RCC 7860 (cell line): ENCODE measurements around the gene FAM78B.

Source experiments
- DNase-seq: peaks from one replicate; pipeline ENCODE4 v3.0.0-alpha.2; 2015; ENCODE audit warnings: low spot score
- FAIRE-seq: peaks from 2 replicates; lab custom pipeline; 2012; peaks lifted over from hg19 to GRCh38; lab: Jason Lieb, UNC

The FAM78B gene

DNA sequence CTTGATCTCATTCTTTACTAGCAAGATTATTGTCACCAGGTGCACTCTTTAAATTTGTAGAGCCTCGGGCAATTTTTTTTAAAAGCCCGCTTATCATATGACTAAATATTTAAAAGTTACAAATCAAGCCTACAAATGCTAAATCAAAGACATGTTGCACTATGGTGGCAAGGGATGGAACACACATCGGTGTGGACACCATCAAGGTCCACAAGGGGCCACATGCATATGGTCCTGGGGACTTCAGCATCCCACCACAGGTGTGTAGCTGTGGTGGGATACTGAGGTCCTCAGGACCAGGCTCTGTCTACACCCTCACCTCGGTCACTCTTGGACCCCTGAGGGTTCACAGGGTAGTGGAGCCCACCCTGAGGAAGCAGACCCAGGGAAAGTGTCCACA is 45.8 kb downstream of the FAM78B start:
- FAIRE-seq = no peak

DNA sequence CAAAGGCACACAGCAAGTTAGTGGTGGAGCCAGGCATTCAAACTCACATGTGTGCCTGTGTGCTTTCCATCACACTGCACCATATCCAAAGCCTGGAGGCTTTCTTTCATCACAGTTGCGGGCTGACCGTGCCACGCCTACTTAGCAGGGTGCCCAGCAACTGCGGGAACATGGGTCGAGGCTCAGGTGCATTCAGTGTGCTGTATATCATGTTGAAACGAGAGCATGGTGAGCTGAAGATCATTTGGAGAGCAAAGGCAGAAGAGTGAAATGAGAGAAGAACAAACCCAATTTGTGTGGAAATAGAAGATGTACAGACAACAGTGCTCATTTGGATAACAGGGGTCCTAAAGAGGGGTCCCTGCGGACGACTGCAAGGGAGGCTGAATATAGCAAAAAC is 46.5 kb downstream of the FAM78B start:
- FAIRE-seq (no peak), DNase-seq (no peak)

More for the DNA sequence above, 45.8 kb downstream of the FAM78B start:
- DNase-seq = no peak

DNA sequence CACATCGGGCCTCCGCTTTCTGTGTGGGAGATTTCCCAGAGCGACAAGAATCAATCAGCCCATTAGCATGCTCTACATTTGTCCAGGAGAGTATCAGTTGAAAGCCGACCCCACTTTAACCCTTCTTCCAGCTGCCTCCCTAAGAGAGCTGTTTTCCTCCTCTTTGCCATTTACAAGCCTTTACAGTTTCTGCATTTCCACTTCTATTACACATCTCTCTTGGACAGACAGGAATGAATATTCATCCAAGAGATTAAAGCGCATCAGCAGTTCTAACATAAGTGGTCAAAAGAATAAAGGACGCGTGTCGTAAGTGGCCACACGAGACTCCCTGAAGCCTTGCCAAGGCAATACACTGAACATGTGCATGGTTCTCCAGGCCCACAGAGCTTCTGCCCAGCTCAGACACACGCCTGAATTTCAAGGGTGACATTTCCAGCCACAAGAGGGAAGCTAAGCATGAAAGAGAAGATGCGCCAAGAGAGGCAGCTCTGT is 47.3 kb downstream of the FAM78B start:
- DNase-seq (no peak), FAIRE-seq (no peak)

DNA sequence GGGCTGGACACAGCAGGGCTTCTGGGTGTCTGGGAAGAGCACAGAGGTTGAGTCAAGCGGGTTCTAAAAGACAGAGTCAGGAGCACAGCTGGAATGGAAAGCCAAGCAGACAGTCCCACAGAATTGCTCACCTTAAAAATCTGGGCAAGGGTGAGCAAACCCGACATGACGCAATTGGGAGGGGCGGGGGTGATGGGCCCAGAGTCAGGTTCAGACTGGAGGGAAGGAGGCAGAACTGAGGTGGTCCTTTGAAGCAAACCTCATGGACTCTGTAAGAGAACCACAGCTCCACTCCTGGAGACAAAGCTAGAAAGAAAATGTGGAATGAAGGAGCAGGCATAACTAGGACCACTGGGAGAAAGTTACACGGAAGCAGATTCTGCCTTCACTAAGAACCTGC is 49.0 kb downstream of the FAM78B start:
- FAIRE-seq (no peak), DNase-seq (no peak)

DNA sequence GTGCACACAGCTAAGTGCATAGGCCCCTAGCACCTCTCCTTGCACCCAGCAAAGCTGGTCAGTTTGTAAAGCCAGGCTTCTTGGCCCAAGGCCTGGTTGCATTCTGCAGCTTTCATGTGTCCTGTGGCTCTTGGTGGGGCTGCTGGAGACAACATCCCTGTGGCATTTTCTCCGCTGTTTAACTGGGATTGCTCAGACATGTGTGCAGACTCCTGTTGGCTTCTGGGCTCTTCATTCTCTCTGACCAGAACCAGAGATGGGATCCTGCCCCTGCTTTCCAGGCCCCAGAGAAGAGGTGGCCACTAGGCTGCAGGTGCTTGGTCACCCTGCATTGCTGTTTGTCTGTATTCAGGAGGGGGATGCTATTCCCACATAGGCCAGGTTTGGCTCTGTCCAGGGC is 50.8 kb downstream of the FAM78B start:
- DNase-seq (no peak), FAIRE-seq (no peak)

DNA sequence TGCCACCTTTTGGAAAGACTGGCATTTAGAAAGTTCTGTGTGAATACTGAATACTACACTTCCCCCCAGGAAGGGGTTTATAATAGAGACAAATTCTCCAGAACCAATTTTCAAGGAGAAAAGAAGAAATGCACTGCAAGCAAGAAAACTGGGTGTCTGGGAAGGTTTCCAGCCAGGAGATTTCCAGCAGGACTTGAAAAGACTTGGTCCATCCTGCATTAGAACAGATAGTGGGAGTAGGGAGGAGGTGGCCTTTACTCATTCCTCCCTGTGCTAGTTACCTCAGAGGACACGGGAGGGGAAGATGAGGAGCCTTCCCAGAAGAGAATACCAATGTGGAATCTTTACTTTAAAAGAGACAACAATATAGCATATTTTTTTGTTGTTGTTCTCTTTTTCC is 52.4 kb downstream of the FAM78B start:
- FAIRE-seq = no peak
- DNase-seq = no peak

DNA sequence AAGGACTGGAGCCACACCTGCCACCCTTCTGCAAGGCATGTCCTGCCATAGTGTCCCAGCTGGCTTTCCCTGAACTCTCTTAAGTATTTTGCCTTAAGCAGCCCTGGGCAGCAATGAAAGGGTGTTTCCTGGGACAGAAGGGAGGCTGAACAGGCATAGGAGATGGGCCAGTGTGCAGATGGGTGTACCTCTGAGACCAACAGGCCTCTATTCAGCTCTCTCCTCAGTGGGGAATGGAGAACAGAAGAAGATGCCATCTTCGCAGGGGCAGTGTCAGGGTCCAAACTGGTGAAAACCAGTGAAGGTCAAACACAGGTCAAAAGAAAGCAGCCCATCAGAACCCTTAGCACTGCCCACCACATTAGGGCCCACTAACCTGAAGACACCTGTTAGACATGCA is 53.2 kb downstream of the FAM78B start:
- FAIRE-seq (no peak), DNase-seq (no peak)

DNA sequence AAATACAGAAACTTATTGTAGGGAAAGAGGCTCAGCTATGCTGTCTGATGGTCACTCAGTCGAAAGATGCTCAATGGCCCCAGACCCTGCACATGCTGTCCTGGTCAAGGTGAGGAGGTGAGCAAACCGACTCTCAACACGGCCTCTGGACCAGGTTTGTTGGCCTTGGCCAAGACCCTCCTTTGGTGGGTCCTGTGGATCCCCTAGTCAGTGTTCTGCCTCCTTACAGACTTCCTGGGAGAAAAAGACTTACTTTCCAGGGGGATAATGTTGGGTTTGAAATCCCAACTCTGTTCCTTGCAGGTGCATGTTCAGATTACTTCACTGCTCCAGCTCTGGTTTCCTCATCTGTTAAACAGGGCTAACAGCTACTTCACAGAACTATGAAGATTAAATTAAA is 53.8 kb downstream of the FAM78B start:
- FAIRE-seq (no peak), DNase-seq (no peak)

DNA sequence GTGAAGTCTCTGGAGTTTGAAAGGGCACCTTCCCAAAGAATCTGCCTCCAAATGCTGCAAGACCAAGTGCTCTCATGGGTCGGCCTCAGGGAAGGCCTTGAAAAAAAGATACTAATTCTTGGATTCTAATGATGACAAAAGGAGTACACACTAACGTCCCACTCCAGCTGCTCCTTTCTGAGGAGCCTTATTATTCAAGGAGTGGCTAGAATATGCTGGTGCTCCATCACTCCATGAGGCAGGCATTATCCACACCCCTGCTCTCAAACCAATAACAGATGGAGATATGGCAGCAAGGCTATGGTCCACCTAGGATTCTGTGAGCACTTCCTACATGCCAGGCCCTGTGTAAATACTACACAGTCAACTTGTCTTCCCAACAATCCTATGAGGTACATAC is 54.4 kb downstream of the FAM78B start:
- DNase-seq (no peak), FAIRE-seq (no peak)

DNA sequence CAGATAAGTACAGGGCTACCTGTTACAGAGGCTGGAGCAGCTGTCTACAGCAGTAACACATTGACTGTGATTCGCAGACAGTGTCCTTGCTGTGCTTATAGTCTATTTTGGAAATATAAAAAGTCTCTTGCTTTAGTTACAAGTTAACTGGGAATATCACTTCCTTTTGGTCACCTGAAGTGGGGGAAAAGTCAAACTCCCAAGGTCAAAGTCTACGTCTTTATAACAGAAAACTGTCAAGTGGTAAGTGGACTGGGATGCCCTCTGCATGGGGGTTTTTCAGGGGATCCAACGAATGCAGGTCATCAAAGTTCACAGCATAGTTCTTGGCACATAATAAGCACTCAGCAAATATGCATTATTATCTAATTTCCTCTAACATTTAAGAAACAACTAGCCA is 55.4 kb downstream of the FAM78B start:
- FAIRE-seq (no peak), DNase-seq (no peak)

DNA sequence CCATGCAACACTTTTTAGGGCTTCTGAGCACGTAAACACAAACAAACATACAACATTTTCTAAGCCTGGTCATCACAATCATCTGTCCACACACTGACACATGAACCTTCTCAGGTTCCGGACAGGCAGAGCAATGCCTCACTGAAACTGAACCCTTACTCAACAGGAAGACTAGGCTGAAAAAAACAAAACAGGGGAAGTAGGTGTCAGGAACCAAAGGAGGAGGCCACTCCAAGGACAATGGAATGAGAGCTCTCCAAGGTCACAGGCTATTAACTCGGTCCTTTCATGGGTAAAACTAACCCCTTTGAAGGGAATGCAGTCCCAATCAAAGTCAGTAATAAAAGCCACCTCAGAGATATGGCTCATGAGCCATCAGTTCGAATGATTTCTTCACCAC is 76.6 kb downstream of the FAM78B start:
- FAIRE-seq (no peak), DNase-seq (no peak)

DNA sequence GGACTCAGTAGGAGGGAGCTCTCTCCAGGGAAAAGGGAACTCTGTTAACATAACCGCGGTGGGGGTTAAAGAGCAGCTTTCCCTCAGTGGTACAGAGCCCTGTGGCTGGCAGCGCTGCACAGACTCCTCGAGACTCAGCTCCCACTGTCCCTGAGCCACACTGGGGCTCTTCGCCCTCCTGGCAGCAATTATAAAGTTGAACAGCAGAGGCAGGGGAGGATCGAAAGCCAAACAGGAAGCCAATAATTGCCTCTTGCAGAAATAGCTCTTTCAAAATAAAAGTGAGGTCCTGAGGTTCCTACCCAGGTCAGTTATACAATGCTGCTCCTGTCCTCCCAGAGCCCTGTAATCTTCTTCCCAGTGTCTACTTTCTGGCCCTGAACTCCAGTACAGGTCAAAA is 77.0 kb downstream of the FAM78B start:
- FAIRE-seq (no peak), DNase-seq (no peak)

DNA sequence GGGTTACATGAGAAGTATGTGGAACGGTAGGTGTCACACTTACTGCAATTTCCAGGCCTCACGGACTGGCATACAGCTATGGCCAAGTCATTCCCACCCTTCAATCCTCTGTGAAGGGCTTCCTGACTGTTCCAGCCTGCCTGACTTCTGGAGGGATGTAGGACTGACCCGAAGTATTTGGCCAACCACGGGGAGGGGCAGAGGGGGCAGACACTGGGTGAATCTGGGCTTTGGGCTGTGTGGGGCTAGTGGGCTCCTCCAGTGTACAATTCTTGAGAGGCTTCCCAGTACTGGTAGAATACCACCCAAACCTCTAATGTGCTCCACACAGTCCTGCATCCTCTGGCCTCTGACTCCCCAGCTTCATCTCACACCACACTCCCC is 78.2 kb downstream of the FAM78B start:
- no peak for FAIRE-seq
- no peak for DNase-seq

DNA sequence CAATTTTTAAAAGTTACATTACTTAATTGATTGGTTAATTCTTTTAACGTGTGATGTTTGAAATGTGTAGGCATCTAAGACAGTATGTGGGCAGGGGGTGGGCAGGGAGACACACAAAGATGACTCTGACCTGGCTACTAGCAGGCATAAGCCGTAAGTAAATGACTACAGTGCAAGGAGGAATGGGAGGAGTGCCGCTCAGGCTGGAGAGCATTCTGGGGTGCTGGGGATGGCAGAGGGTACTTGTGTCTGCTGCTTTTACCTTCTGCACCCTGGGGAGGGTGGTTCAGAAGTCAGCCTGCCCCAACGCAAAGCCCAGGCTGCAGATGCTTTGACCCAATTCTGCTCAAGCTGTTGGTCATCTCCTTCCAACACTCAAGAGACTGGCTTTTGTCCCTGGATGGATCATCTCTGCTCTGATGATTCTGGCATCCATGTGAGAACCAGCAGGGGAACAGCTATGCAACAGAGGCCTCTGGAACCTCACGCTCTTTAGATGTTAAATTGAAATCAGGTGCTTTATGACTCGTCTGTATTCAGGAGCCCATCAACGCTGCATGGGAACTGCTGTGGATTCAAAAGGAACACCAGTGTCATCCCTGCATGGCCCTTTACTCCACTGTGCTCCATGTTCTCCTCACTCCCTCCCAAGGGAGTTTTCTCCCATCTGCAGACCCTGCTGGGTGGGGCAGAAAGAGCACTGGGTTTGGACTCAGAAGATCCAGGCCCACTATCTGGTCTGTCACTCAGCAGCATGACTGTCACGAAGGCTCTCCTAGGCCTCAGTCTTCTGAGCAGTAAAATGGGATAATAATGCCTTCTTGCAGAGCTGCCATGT is 78.8 kb downstream of the FAM78B start:
- DNase-seq (no peak), FAIRE-seq (no peak)

DNA sequence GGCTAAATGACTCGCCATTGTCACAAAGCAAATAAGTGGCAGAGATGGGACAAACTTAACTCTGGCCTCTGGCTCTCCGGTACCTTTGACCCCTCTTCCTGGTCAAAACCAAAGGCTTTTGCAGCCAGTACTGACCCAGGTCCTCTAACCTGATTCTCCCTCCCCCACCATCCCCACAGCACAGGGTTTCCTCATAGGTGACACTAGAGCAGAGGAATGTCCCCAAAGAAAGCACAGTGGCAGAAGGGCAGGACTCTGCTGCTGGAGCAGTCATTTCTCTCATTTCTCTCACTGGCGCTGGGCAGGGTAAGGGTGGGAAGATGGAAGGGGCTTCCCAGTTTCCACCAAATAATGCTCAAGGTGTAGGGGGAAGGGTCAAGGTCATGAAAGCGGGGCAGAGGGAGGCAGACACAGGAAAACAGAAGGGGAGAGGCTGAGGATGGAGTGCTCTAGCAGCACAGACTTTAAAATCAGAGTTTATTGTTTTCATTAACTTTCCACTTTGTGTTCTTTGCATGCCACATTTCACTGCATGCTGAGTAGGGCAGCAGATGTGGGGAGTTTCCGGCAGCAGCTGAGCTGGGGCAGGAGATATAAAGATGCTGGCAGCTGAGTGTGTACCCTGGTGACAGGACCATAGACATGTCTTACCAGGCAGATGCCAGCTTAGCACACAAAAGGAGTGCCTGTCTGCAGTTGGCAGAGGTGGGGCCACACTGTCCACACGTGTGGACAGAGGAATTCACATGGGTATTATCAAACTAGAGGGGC is 80.5 kb downstream of the FAM78B start:
- no peak for DNase-seq
- FAIRE-seq = no peak

DNA sequence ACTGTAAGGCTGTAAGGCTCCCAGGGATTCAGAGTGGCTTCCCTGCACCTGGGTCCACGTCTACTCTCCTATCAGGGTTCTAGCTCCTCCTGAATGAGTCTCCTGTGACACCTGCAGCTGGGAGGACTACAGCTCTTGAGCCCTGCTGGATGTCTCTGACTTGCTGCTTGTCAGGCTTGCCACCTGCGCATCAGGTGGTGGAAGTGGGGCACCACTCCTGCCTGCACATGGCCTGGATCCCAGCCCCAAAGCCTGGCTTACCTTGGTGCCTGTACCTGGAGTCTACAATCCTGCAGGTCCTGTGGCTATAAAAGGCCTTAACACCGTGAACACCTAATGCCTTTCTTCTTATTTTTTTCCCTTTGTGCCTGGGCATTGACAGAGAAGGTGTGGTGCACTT is 82.2 kb downstream of the FAM78B start:
- FAIRE-seq = no peak
- DNase-seq = no peak

DNA sequence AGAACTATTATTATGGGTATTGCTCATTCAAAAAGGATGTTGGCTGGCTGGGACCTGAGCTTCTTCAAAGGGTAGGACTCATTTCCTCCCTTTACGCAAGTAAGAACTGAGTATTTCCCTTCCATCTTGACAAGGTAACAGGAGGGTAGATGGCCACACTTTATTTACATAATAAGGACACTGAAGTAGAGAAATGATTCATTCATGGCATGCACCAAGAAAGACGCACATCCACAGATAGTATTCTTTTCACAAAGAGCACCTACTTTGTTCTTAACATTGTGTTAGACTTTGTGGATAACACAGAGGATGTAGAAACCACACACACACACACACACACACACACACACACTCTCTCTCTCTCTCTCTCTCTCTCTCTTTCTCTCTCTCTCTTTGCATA is 82.9 kb downstream of the FAM78B start:
- no peak for DNase-seq
- FAIRE-seq = no peak

DNA sequence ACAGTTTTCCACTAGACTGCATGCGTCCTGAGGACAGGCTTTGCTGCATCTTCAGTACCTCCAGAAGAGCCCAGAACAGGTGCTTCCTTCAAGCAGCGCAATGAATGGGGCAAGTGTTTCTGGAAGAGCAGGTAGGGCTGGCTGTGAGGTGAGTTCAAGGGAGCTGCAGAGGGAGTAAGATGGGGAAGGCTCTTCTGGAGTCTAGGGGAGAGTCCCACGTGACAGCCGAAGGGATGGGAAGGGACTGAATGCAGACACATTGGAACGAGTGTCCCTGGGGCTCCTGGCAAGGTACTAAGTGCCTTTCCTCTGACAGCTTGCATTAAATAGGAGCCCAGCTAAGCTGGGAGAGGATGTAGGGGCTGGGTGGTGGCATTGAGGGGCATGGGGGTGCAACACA is 84.2 kb downstream of the FAM78B start:
- DNase-seq = no peak

DNA sequence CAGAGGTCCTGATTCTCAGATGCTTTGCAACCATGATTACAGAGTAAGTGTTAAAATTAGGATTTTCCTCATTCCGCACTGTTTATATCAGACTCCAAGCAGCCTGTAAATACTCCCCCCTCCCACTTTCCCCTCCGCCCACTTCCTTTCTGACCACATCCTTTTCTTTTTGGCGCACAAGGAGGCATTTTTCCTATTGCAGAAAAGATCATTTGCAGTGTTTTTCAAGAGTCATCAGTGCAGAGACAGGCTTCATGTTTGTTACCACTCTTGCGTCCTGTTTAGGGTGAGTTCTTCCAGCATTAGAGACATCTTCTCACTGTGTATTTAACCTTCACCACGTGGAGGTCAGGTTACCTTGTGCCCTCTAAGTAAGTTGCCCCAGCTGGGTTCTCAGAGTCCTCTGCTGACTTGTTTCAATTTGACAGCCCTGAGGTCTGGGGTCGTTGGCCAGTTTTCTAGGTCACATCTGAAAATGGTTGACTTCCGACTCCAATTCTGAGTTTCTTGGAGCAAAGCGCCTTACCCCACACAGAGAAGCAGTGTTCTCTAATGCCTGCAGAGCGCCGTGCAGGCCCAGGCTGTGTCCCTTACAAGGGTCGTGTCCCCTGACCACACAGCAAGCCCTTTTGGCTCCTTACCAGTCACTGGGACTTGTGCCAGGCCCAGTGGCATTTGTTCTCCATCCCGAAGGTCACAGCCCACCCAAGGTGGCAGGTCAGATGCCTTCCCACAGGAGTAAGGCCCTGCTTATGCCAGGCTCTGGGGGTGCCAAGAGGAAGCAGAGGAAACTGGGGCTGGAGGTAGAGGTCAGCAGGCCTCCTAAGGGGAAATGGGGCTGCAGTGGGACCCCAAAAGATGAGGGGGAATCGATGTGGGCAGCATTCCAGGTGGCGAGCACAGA is 85.6 kb downstream of the FAM78B start:
- no peak for FAIRE-seq
- no peak for DNase-seq

More for the DNA sequence above, 84.2 kb downstream of the FAM78B start:
- FAIRE-seq = no peak

DNA sequence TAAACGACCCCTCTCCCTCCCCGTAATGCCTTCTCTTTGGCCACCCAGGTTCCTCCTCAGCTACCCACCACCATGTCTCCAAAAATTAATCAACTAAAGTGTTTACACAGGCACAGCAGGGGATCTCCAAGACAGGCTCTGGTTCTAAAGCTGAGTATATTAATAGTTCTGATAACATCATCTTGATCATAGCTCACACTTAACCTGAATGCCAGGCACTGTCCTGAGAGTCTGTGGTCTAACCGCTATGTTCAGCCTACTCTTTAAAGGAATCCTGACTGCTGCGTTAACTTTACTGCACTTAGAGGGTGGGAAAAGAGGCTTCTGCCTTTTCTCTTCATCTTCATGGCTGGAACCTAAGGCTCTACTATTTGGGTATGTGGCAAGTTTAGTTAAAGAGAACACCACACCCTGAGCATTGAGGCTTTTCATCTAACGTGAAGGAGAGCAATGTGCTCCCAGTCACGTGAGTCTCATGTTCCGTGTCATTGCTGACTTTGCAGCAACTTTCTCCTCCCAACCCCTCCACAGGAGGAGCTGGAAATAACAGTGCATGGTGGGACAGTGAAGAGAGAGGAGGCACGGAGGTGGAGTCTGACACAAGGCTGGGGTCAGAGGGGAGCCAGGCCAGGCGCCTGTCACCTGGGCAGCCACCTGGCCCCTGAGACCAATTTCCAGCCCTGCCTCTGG is 86.4 kb downstream of the FAM78B start:
- DNase-seq (no peak), FAIRE-seq (no peak)

DNA sequence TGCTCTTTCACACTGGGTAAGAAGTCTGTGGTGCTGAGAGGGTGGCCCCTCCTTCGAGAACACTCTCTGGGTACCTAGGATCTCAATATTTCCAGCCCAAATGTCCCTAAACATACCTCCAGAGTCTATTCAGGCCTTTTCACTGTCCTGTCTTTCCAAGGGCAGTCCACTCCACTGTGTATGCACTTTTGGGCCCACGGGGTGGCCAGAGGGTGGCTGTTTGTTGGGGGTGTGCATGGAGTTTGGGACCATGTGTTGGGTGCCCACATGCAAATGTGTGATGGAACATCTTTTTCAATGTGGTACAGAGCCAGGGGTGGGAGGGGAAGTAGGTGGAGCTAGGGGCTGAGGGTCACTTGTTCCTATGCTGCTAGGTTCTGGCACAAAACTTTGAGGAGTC is 87.5 kb downstream of the FAM78B start:
- DNase-seq = no peak
- no peak for FAIRE-seq
